Testis (tissue), 3 donors: Measurements from ENCODE around the gene PACSIN2. TPM values are rescaled to one million over a fixed set of nuclear protein-coding genes. Genes with fewer than 3 reads are reported as not detected.

ENCODE experiments used
- DNase-seq: peaks from one replicate; pipeline ENCODE4 v3.0.0-alpha.2; 2019
- H3K27ac ChIP-seq, 2 donors: fragments of 200-600 bp; sonication (generic); one replicate each; pipeline ENCODE4 v1.5.1; 2019
- H3K27me3 ChIP-seq: fragments of 200-600 bp; sonication (generic); one replicate; pipeline ENCODE4 v1.5.1; 2019
- H3K36me3 ChIP-seq: fragments of 200-600 bp; sonication (generic); one replicate; pipeline ENCODE4 v1.5.1; 2017; ENCODE audit warnings: low read depth; ENCODE audit errors: missing control alignments
- H3K4me1 ChIP-seq: fragments of 200-600 bp; sonication (generic); one replicate; pipeline ENCODE4 v1.5.1; 2019
- H3K4me3 ChIP-seq, 2 donors: fragments of 200-600 bp; sonication (generic); one replicate each; pipeline ENCODE4 v1.5.1; 2017 to 2019
- H3K9me3 ChIP-seq: fragments of 200-600 bp; sonication (generic); one replicate; pipeline ENCODE4 v1.5.1; 2017
- CTCF ChIP-seq, 3 experiments: fragments of 450-650 bp in 2 of 3; fragments of 200-600 bp in 1 of 3; sonication (generic) in 1 of 3; IDR thresholded peaks; one replicate each; pipeline ENCODE4 v1.5.1; 2016 to 2019; ENCODE audit warnings: antibody characterized with exemption in 3 of 3, mild to moderate bottlenecking in 2 of 3, moderate library complexity in 1 of 3
- POLR2A ChIP-seq: fragments of 450-650 bp; IDR thresholded peaks from one replicate; pipeline ENCODE4 v1.6.1; 2017; ENCODE audit warnings: antibody characterized with exemption, mild to moderate bottlenecking, moderate library complexity
- WGBS, 2 donors: methylation state at CpG; one replicate each; pipeline ENCODE4 v1.1.5; 2018; 5-methylcytosine and 5-hydroxymethylcytosine counted together
- intact Hi-C: fragments of 100-400 bp; cut with DNase I; formaldehyde crosslinking; loops from one replicate; pipeline ENCODE4 v1.15.1; 2023; ENCODE audit warnings: low total_unique reads
- polyA plus RNA-seq: library from polyadenylated mRNA; stranded (reverse); fragments of 350-450 nt; fragmentation: Illumina TruSeq; extraction: RNeasy Lipid Tissue Mini Kit (QIAGEN cat#74804); gene quantifications from one replicate; pipeline ENCODE4 v1.2.3, GENCODE V29; 2014; ENCODE audit warnings: low read depth, low replicate concordance; ENCODE audit not compliant: insufficient read depth
- total RNA-seq, 2 donors: library from RNA; depleted of rRNA; stranded (reverse); fragments of >200 nt; gene quantifications; one replicate each; pipeline ENCODE4 v1.2.3, GENCODE V29; 2016

PACSIN2 gene
- total and polyA plus RNA-seq, 3 donors from 2014 or later = 43.5 to 45.6 (median 43.6) TPM

DNA sequence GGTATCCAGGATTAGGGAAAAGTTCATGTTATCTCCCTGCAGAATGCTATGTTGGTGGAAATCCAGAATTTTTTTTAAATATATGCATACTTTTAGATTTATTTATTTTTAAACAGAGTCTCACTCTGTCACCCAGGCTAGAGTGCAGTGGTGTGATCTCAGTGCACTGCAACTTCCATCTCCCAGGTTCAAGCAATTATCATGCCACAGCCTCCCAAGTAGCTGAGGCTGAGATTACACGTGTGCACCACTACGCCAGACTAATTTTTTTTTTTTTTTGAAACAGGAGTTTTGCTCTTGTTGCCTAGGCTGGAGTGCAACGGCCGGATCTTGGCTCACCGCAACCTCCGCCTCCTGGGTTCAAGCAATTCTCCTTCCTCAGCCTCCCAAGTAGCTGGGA, 2.6 kb downstream of the PACSIN2 start:
- intact Hi-C loops = no loop called here
- no peak for DNase-seq
- no peak overlapping the region for H3K4me3 ChIP-seq
- 87 to 92% methylated on average over 6 of the region's 6 CpGs for WGBS, 2 donors
- no peaks in the 10 kb centered on the region for H3K27me3 ChIP-seq
- no peak overlapping the region for H3K27ac ChIP-seq
- TF ChIP-seq POLR2A (no peak), CTCF (IDR thresholded peaks at IDR 0.05) (no peak)
- H3K36me3 ChIP-seq = no peaks in the 10 kb centered on the region
- H3K4me1 ChIP-seq = peaks cover 13% of the 10 kb centered on the region
- no peaks in the 10 kb centered on the region for H3K9me3 ChIP-seq

DNA sequence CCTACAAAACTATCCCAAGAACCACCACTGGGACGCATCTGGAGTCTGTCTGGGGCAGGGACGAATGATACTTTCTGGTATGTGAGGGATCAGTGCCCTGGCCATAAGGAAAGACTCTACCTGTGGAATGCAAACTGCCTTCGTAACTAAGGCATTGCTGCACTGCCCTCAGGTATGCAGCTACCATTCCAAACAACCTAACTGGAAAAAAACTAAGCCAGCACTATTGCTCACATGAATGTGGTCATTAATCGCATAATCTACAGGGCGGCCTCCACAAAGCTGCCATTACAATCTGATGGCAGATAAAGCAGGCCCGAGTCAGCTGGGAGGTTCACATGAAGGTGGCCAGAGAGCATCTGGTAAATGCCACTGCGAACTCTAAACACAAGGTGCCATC, 3.9 kb downstream of the PACSIN2 start:
- no peaks in the 10 kb centered on the region for H3K36me3 ChIP-seq
- intact Hi-C loops = no loop called here
- no peaks in the 10 kb centered on the region for H3K27me3 ChIP-seq
- WGBS, 2 donors = 79 to 90% methylated on average over 7 of the region's 7 CpGs
- H3K4me1 ChIP-seq = peaks cover 13% of the 10 kb centered on the region
- no peak for DNase-seq
- H3K4me3 ChIP-seq = no peak overlapping the region
- H3K9me3 ChIP-seq = no peaks in the 10 kb centered on the region
- TF ChIP-seq CTCF (IDR thresholded peaks at IDR 0.05) (no peak), POLR2A (no peak)
- no peak overlapping the region for H3K27ac ChIP-seq

DNA sequence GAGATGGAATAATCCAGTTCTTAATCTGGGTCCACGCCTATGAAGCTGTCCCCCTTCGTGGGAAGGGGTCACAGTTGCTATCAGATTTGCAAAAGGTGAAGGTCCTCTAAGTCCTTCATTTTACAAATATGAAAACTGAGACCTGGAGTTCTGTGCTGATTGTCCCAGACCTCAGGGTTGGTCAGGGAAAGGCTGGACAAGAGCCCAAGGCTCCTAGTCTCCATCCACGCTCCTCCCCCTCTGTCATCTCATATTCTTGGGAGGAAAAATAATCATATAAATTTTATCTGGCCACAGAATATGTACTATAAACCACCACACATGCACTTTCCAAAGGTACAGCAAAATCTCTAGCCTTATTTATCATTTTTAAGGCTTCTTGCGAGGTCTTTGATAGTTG, 5.5 kb downstream of the PACSIN2 start:
- TF ChIP-seq CTCF (IDR thresholded peaks at IDR 0.05) (no peak), POLR2A (no peak)
- H3K36me3 ChIP-seq = no peaks in the 10 kb centered on the region
- no peaks in the 10 kb centered on the region for H3K9me3 ChIP-seq
- no peaks in the 10 kb centered on the region for H3K27me3 ChIP-seq
- DNase-seq = no peak
- 64 to 77% methylated on average over 4 of the region's 4 CpGs for WGBS, 2 donors
- H3K4me1 ChIP-seq = peaks cover 7% of the 10 kb centered on the region
- H3K27ac ChIP-seq = no peak overlapping the region
- intact Hi-C loops = no loop called here
- no peak overlapping the region for H3K4me3 ChIP-seq

GRCh38 chr22:43008921-43009320, 6.0 kb downstream of the PACSIN2 start:
- no peak for DNase-seq
- Histone ChIP-seq H3K36me3 (no peaks in the 10 kb centered on the region), H3K27me3 (no peaks in the 10 kb centered on the region), H3K4me1 (peaks cover 11% of the 10 kb centered on the region), H3K9me3 (no peaks in the 10 kb centered on the region), H3K27ac (no peak overlapping the region), H3K4me3 (no peak overlapping the region)
- intact Hi-C loops = no loop called here
- TF ChIP-seq POLR2A = no peak
- TF ChIP-seq CTCF (IDR thresholded peaks at IDR 0.05) = no peak
- 80 to 90% methylated on average over 4 of the region's 4 CpGs for WGBS, 2 donors

- 90 to 98% methylated on average over 4 of the region's 4 CpGs for WGBS, 2 donors
These were observed 6.4 kb downstream of the PACSIN2 start for GRCh38 chr22:43008509-43008908.

More at GRCh38 chr22:43008509-43008908, 6.4 kb downstream of the PACSIN2 start:
- no peak for TF ChIP-seq CTCF (IDR thresholded peaks at IDR 0.05)
- TF ChIP-seq POLR2A = no peak
- intact Hi-C loops = no loop called here
- Histone ChIP-seq H3K4me1 (peaks cover 11% of the 10 kb centered on the region), H3K4me3 (no peak overlapping the region), H3K27ac (no peak overlapping the region), H3K36me3 (no peaks in the 10 kb centered on the region), H3K9me3 (no peaks in the 10 kb centered on the region), H3K27me3 (no peaks in the 10 kb centered on the region)
- no peak for DNase-seq
